Parathyroid adenoma (tissue), 2 donors: ENCODE results near the gene DDIT4.
"Not testable (repeated sequence)": the region's sequence is repeated elsewhere in the genome, so short reads cannot be mapped to it uniquely, and the experiment has no call there.

ENCODE experiments used
- H2AFZ ChIP-seq: fragments of 300-600 bp; sonication (generic); one replicate; pipeline ENCODE4 v1.7.0; 2017; ENCODE audit warnings: antibody characterized with exemption, mild to moderate bottlenecking
- H3K27ac ChIP-seq: fragments of 300-600 bp; sonication (generic); one replicate; pipeline ENCODE4 v1.7.0; 2017
- H3K27me3 ChIP-seq: fragments of 300-600 bp; sonication (generic); one replicate; pipeline ENCODE4 v1.7.0; 2017; ENCODE audit warnings: low read length; ENCODE audit not compliant: control insufficient read depth, insufficient read depth
- H3K36me3 ChIP-seq: fragments of 300-600 bp; sonication (generic); one replicate; pipeline ENCODE4 v1.7.0; 2017; ENCODE audit warnings: low read length; ENCODE audit not compliant: control insufficient read depth, insufficient read depth
- H3K4me1 ChIP-seq: fragments of 300-600 bp; sonication (generic); one replicate; pipeline ENCODE4 v1.7.0; 2017; ENCODE audit warnings: control low read depth
- H3K4me2 ChIP-seq: fragments of 300-600 bp; sonication (generic); one replicate; pipeline ENCODE4 v1.7.0; 2017; ENCODE audit warnings: low read length
- H3K4me3 ChIP-seq: fragments of 300-600 bp; sonication (generic); one replicate; pipeline ENCODE4 v1.7.0; 2017; ENCODE audit warnings: low read depth, low read length
- H3K79me2 ChIP-seq: fragments of 300-600 bp; sonication (generic); one replicate; pipeline ENCODE4 v1.7.0; 2017; ENCODE audit warnings: control low read depth
- H3K9ac ChIP-seq: fragments of 300-600 bp; sonication (generic); one replicate; pipeline ENCODE4 v1.7.0; 2017; ENCODE audit warnings: mild to moderate bottlenecking
- H3K9me3 ChIP-seq: fragments of 300-600 bp; sonication (generic); one replicate; pipeline ENCODE4 v1.7.0; 2017; ENCODE audit warnings: low read length; ENCODE audit not compliant: control insufficient read depth
- CTCF ChIP-seq: fragments of 300-600 bp; sonication (generic); IDR thresholded peaks from one replicate; pipeline ENCODE4 v1.7.0; 2017; ENCODE audit warnings: antibody characterized with exemption, mild to moderate bottlenecking
- donor health status: primary hyperparathyroidism.

DDIT4 gene

GRCh38 chr10:72298592-72299519, 25.1 kb downstream of the DDIT4 start:
- Histone ChIP-seq H3K4me1 (peaks cover 7% of the 10 kb centered on the region), H3K9ac (no peak overlapping the region)

GRCh38 chr10:72303424-72304128, 29.9 kb downstream of the DDIT4 start:
- Histone ChIP-seq H3K79me2 (no peaks in the 10 kb centered on the region), H3K36me3 (no peaks in the 10 kb centered on the region), H3K9me3 (no peaks in the 10 kb centered on the region)

More at GRCh38 chr10:72298592-72299519, 25.1 kb downstream of the DDIT4 start:
- Histone ChIP-seq H3K79me2 (no peaks in the 10 kb centered on the region), H3K4me2 (peak overlapping the region; percentile 100), H3K4me3 (peak overlapping the region; percentile 93), H2AFZ (peak overlapping the region; percentile 93), H3K27me3 (no peaks in the 10 kb centered on the region), H3K9me3 (no peaks in the 10 kb centered on the region), H3K36me3 (no peaks in the 10 kb centered on the region), H3K27ac (peak overlapping the region; percentile 73)
- TF ChIP-seq CTCF: no peak

DNA sequence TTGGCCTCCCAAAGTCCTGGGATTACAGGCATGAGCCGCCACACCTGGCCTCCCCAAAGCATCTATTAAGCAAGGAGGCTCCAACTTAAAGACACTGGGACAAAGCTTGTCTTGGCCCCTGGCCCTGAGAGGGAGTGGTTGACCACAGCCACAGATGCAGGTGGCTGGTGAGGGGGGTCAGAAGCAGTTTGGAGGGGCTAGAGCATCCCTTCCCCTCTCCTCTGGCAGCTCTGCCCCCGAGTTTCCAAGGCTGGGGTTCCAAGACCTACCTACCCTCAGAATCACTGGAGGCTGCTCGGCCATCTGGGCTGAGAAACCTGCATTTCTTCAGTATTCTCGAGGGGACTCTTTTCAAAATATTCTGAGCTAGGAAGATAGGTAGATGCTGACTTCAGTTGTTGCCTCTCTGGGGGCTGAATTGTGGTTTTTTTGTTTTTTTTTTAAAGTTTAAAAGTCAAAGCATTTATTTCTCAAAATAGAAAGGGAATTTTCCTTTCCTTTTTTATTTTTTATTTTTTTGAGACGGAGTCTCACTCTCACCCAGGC, 32.6 kb downstream of the DDIT4 start:
- Histone ChIP-seq H3K4me3 (no peak overlapping the region), H2AFZ (no peak overlapping the region), H3K9ac (no peak overlapping the region), H3K9me3 (no peaks in the 10 kb centered on the region), H3K4me2 (no peak overlapping the region), H3K36me3 (no peaks in the 10 kb centered on the region), H3K27ac (no peak overlapping the region), H3K4me1 (peaks cover 14% of the 10 kb centered on the region), H3K79me2 (no peaks in the 10 kb centered on the region), H3K27me3 (no peaks in the 10 kb centered on the region)
- no peak for TF ChIP-seq CTCF

More at GRCh38 chr10:72303424-72304128, 29.9 kb downstream of the DDIT4 start:
- Histone ChIP-seq H3K9ac (no peak overlapping the region), H3K4me3 (no peak overlapping the region), H2AFZ (no peak overlapping the region), H3K27ac (no peak overlapping the region), H3K27me3 (no peaks in the 10 kb centered on the region), H3K4me1 (peaks cover 3% of the 10 kb centered on the region), H3K4me2 (no peak overlapping the region)
- no peak for TF ChIP-seq CTCF

DNA sequence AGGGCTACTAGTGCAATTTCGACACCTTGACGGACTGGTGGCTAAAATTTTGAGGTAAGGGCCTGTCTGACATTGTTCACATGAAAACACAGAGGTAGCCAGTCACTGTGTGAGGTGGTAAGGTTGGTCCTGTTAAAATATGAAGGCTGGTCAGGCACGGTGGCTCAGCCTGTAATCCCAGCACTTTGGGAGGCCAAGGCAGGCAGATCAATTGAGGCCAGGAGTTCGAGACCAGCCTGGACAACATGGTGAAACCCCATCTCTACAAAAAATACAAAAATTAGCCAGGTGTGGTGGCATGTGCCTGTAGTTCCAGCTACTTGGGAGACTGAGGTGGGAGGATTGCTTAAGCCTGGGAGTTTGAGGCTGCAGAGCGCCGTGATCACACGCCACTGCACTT, 34.0 kb downstream of the DDIT4 start:
- not testable (repeated sequence) for H3K9me3 ChIP-seq, H3K4me3 ChIP-seq, H3K9ac ChIP-seq, H2AFZ ChIP-seq, H3K27ac ChIP-seq, H3K27me3 ChIP-seq, H3K36me3 ChIP-seq, H3K79me2 ChIP-seq, H3K4me2 ChIP-seq
- H3K4me1 ChIP-seq: peaks cover 14% of the 10 kb centered on the region
